ENCODE measurements around the gene TLL2. TPM values are rescaled to one million over a fixed set of nuclear protein-coding genes. Genes with fewer than 3 reads are reported as not detected.

The TLL2 gene
- total and polyA plus RNA-seq, 2 experiments from 2014 or later, result 2.6 to 3.0 TPM

- Mint-ChIP-seq H3K4me1 (peaks cover 20% of the 10 kb centered on the region), H3K27me3 (ENCODE audit: insufficient read depth, low read depth, poor library complexity) (peaks cover 13% of the 10 kb centered on the region), H3K36me3 (ENCODE audit: low read depth) (no peaks in the 10 kb centered on the region), H3K4me3 (no peak overlapping the region), H3K27ac (no peak overlapping the region), H3K9me3 (no peaks in the 10 kb centered on the region)
- DNase-seq (ENCODE audit: low spot score), result no peak
- Histone ChIP-seq H3K27ac (ENCODE audit: low read depth) (no peak overlapping the region), H3K4me1 (ENCODE audit: insufficient read depth) (peaks cover 6% of the 10 kb centered on the region; the same call in 1 of the 2 replicates), H3K79me2 (replicated peaks; ENCODE audit: insufficient read depth) (no peaks in the 10 kb centered on the region), H3K27me3 (ENCODE audit: insufficient read depth) (peaks cover 11% of the 10 kb centered on the region), H3K36me3 (ENCODE audit: insufficient read depth) (no peaks in the 10 kb centered on the region), H3K9me2 (ENCODE audit: insufficient read depth) (no peaks in the 10 kb centered on the region), H3K4me3 (no peak overlapping the region), H3K4me2 (no peak overlapping the region), H3F3A (replicated peaks; ENCODE audit: low read depth) (no peaks in the 10 kb centered on the region), H2AFZ (no peak overlapping the region), H4K20me1 (replicated peaks; ENCODE audit: insufficient read depth) (no peaks in the 10 kb centered on the region)
- no peak for ATAC-seq
- TF ChIP-seq POLR2AphosphoS5 (IDR thresholded peaks at IDR 0.05; ENCODE audit: low read depth), result no peak
- TF ChIP-seq CREB1 (CRISPR knock-in tag; IDR thresholded peaks at IDR 0.05; ENCODE audit: low read depth), result no peak
- TF ChIP-seq STAT1 (IDR thresholded peaks at IDR 0.05; ENCODE audit: unreplicated experiment), result no peak
These were observed 137.2 kb downstream of the TLL2 start for GRCh38 chr10:96376483-96376882.

GRCh38 chr10:96374985-96375830 lies 138.5 kb downstream of the TLL2 start:
- Mint-ChIP-seq H3K27ac (no peak overlapping the region; the same call in 1 of the 2 replicates), H3K27me3 (ENCODE audit: insufficient read depth, low read depth, poor library complexity) (peaks cover 15% of the 10 kb centered on the region), H3K4me3 (peak overlapping the region; percentile 71), H3K9me3 (no peaks in the 10 kb centered on the region), H3K36me3 (ENCODE audit: low read depth) (no peaks in the 10 kb centered on the region), H3K4me1 (peaks cover 20% of the 10 kb centered on the region)
- Histone ChIP-seq H3K4me3 (peak overlapping the region; percentile 70), H3K4me2 (peak overlapping the region; percentile 92), H3K27me3 (ENCODE audit: insufficient read depth) (peaks cover 11% of the 10 kb centered on the region), H3F3A (replicated peaks; ENCODE audit: low read depth) (no peaks in the 10 kb centered on the region), H3K9me2 (ENCODE audit: insufficient read depth) (no peaks in the 10 kb centered on the region), H3K36me3 (ENCODE audit: insufficient read depth) (no peaks in the 10 kb centered on the region), H3K79me2 (replicated peaks; ENCODE audit: insufficient read depth) (no peaks in the 10 kb centered on the region), H4K20me1 (replicated peaks; ENCODE audit: insufficient read depth) (no peaks in the 10 kb centered on the region), H2AFZ (peak overlapping the region; percentile 100), H3K4me1 (ENCODE audit: insufficient read depth) (peaks cover 6% of the 10 kb centered on the region; the same call in 1 of the 2 replicates), H3K27ac (ENCODE audit: low read depth) (no peak overlapping the region)
- peak; percentile 95 for DNase-seq (ENCODE audit: low spot score)
- TF ChIP-seq, protein P1, sequence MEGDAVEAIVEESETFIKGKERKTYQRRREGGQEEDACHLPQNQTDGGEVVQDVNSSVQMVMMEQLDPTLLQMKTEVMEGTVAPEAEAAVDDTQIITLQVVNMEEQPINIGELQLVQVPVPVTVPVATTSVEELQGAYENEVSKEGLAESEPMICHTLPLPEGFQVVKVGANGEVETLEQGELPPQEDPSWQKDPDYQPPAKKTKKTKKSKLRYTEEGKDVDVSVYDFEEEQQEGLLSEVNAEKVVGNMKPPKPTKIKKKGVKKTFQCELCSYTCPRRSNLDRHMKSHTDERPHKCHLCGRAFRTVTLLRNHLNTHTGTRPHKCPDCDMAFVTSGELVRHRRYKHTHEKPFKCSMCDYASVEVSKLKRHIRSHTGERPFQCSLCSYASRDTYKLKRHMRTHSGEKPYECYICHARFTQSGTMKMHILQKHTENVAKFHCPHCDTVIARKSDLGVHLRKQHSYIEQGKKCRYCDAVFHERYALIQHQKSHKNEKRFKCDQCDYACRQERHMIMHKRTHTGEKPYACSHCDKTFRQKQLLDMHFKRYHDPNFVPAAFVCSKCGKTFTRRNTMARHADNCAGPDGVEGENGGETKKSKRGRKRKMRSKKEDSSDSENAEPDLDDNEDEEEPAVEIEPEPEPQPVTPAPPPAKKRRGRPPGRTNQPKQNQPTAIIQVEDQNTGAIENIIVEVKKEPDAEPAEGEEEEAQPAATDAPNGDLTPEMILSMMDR (conservative IDR thresholded peaks at IDR 0.05; ENCODE audit: low read depth in 2 of 2), result peak; percentile 84 to 100
- TF ChIP-seq ZNF331 (CRISPR knock-in tag; IDR thresholded peaks at IDR 0.05; ENCODE audit: low read depth) (no peak), STAT1 (IDR thresholded peaks at IDR 0.05; ENCODE audit: unreplicated experiment) (no peak), ZNF114 (CRISPR knock-in tag; IDR thresholded peaks at IDR 0.05) (no peak), REST (IDR thresholded peaks at IDR 0.05; ENCODE audit: unreplicated experiment) (no peak)
- peak; percentile 83 for ATAC-seq
